Esophagus muscularis mucosa (tissue), 2 donors: ENCODE results near the gene OPTC.

ENCODE experiments used
- EP300 ChIP-seq: sonication (generic); formaldehyde crosslinking; IDR thresholded peaks from one replicate; pipeline ENCODE4 v1.6.1; 2017; ENCODE audit warnings: antibody characterized with exemption
- POLR2A ChIP-seq: fragments of 450-650 bp; IDR thresholded peaks from one replicate; pipeline ENCODE4 v1.6.1; 2017; ENCODE audit warnings: antibody characterized with exemption, moderate library complexity, mild to moderate bottlenecking, low read depth

DNA sequence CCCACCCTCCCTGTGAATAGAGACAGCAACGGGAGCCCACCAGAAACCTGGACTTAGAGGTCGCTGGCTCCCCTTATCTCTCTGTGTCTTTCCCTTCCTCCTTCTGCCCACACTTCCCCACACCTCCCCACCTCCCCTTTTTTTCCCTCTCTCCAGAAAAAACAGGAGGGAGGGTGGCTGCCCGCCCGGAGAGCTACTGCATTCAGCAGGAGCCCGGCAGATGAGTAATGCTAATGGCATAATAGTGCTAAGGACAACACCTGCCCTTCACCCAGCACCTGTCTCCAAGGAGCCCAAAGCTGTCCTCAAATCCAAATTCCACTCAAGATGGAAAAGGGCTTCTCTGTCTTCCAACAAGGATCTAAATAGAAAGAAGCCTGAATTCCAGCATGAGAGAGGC lies 29.7 kb upstream of the OPTC start:
- TF ChIP-seq EP300 (no peak), POLR2A (no peak)
